Keratinocyte (primary cell): Measurements from ENCODE around the gene WDR6. TPM values are rescaled to one million over a fixed set of nuclear protein-coding genes. Genes with fewer than 3 reads are reported as not detected.

Source experiments
- DNase-seq: peaks from one replicate; pipeline ENCODE4 v3.0.0-alpha.2; 2011; ENCODE audit warnings: low read depth, missing footprints, low spot score
- FAIRE-seq: peaks from 2 replicates; lab custom pipeline; 2011; peaks lifted over from hg19 to GRCh38; lab: Jason Lieb, UNC
- H2AFZ ChIP-seq: 2 replicates; pipeline ENCODE4 v1.6.0; 2012; ENCODE audit warnings: low read length, control low read depth, inconsistent platforms; ENCODE audit not compliant: control insufficient read depth
- H3K27ac ChIP-seq: 2 replicates; pipeline ENCODE4 v1.5.1; 2011; ENCODE audit warnings: low read length; ENCODE audit not compliant: control insufficient read depth, insufficient read depth
- H3K27me3 ChIP-seq: 3 replicates; pipeline ENCODE4 v1.6.0; 2011; ENCODE audit warnings: low read length; ENCODE audit not compliant: control insufficient read depth, insufficient read depth; ENCODE audit errors: extremely low read depth
- H3K36me3 ChIP-seq, 2 experiments: 2 replicates in 1 of 2; 3 replicates in 1 of 2; pipeline ENCODE4 v1.5.1; 2011; ENCODE audit warnings: low read length in 2 of 2, mild to moderate bottlenecking in 1 of 2; ENCODE audit not compliant: control insufficient read depth in 2 of 2, insufficient read depth in 2 of 2; ENCODE audit errors: extremely low read depth in 1 of 2
- H3K4me1 ChIP-seq: 3 replicates; pipeline ENCODE4 v1.5.1; 2011; ENCODE audit warnings: low read length; ENCODE audit not compliant: control insufficient read depth, insufficient read depth; ENCODE audit errors: extremely low read depth
- H3K4me2 ChIP-seq: 3 replicates; pipeline ENCODE4 v1.6.0; 2011; ENCODE audit warnings: low read depth, low read length; ENCODE audit not compliant: control insufficient read depth, insufficient read depth; ENCODE audit errors: extremely low read depth
- H3K4me3 ChIP-seq, 3 experiments: fragments of 200-600 bp in 1 of 3; sonication (generic) in 1 of 3; 2 replicates in 2 of 3; 3 replicates in 1 of 3; pipeline ENCODE4 v1.5.1; 2011 to 2016; ENCODE audit warnings: low read length in 3 of 3, mild to moderate bottlenecking in 3 of 3, control low read depth in 2 of 3, inconsistent platforms in 1 of 3, low read depth in 1 of 3, mixed read lengths in 1 of 3, mixed run types in 1 of 3, moderate library complexity in 1 of 3; ENCODE audit not compliant: control insufficient read depth in 2 of 3, insufficient read depth in 2 of 3; ENCODE audit errors: extremely low read depth in 1 of 3
- H3K79me2 ChIP-seq: 2 replicates; pipeline ENCODE4 v1.6.0; 2012; ENCODE audit warnings: low read length; ENCODE audit not compliant: control insufficient read depth, insufficient read depth
- H3K9ac ChIP-seq: 3 replicates; pipeline ENCODE4 v1.6.0; 2011; ENCODE audit warnings: low read length; ENCODE audit not compliant: control insufficient read depth, insufficient read depth; ENCODE audit errors: extremely low read depth
- H3K9me1 ChIP-seq: 3 replicates; pipeline ENCODE4 v1.6.0; 2011; ENCODE audit warnings: low read length; ENCODE audit not compliant: control insufficient read depth, insufficient read depth; ENCODE audit errors: extremely low read depth
- H3K9me3 ChIP-seq: 2 replicates; pipeline ENCODE4 v1.5.1; 2012; ENCODE audit warnings: low read depth, low read length; ENCODE audit not compliant: control insufficient read depth
- H4K20me1 ChIP-seq: 3 replicates; pipeline ENCODE4 v1.6.0; 2011; ENCODE audit warnings: low read length; ENCODE audit not compliant: control insufficient read depth, insufficient read depth; ENCODE audit errors: extremely low read depth
- EZH2 ChIP-seq: IDR thresholded peaks from one replicate; pipeline ENCODE4 v1.6.1; 2012; ENCODE audit warnings: inconsistent platforms, mild to moderate bottlenecking, low read length, moderate library complexity
- dilution Hi-C: fragments of 300-500 bp; cut with MboI; formaldehyde crosslinking; loops from one replicate; pipeline ENCODE4 v1.7.0; 2020; ENCODE audit warnings: low sequenced_read_pairs; ENCODE audit not compliant: extremely low pct_ligation_motif_present
- polyA plus RNA-seq, 5 experiments: library from polyadenylated mRNA; depleted of rRNA in 3 of 5; stranded (reverse) in 3 of 5; stranded (forward) in 1 of 5; unstranded in 1 of 5; fragments of >200 nt; gene quantifications; 1 replicate in 1 of 5; 2 replicates in 3 of 5; 3 replicates in 1 of 5; pipeline versions ENCODE4 v1.2.1 to v1.2.3, GENCODE V29; 2011 to 2012; ENCODE audit warnings: missing spikeins in 2 of 5, low read depth in 1 of 5, low replicate concordance in 1 of 5
- TF ChIP-seq, protein P1 (sequence below), 3 experiments: IDR thresholded peaks in 1 of 3; conservative IDR thresholded peaks in 1 of 3; optimal IDR thresholded peaks in 1 of 3; 2 replicates in 2 of 3; 3 replicates in 1 of 3; pipeline versions ENCODE3 to v1.5.1; 2011; ENCODE audit warnings: low read length in 3 of 3, mild to moderate bottlenecking in 3 of 3, moderate library complexity in 2 of 3, control low read depth in 1 of 3, inconsistent platforms in 1 of 3; ENCODE audit not compliant: insufficient read depth in 2 of 3; ENCODE audit errors: extremely low read depth in 1 of 3

Gene WDR6
- polyA plus RNA-seq, 1 donor (not counting 4 experiments of a cell fraction or from before 2014, with no cell fraction given) = 61.5 TPM

GRCh38 chr3:48989126-48989795 is 17.9 kb upstream of the WDR6 start:
- Histone ChIP-seq H3K9me3 (no peaks in the 10 kb centered on the region), H3K4me1 (peaks cover 15% of the 10 kb centered on the region), H3K27ac (peak overlapping the region; percentile 47), H3K4me3 (peak overlapping the region; percentile 23 to 77 (median 73)), H2AFZ (peak overlapping the region; percentile 94), H3K9ac (peak overlapping the region; percentile 67), H3K79me2 (no peaks in the 10 kb centered on the region), H3K9me1 (no peaks in the 10 kb centered on the region), H3K4me2 (peak overlapping the region; percentile 93), H3K27me3 (no peaks in the 10 kb centered on the region), H4K20me1 (no peaks in the 10 kb centered on the region), H3K36me3 (peaks cover 7% of the 10 kb centered on the region in 2 experiments)
- no peak for FAIRE-seq
- dilution Hi-C loops = no loop called here
- no peak for DNase-seq
- no peak for TF ChIP-seq EZH2
- TF ChIP-seq, protein P1, sequence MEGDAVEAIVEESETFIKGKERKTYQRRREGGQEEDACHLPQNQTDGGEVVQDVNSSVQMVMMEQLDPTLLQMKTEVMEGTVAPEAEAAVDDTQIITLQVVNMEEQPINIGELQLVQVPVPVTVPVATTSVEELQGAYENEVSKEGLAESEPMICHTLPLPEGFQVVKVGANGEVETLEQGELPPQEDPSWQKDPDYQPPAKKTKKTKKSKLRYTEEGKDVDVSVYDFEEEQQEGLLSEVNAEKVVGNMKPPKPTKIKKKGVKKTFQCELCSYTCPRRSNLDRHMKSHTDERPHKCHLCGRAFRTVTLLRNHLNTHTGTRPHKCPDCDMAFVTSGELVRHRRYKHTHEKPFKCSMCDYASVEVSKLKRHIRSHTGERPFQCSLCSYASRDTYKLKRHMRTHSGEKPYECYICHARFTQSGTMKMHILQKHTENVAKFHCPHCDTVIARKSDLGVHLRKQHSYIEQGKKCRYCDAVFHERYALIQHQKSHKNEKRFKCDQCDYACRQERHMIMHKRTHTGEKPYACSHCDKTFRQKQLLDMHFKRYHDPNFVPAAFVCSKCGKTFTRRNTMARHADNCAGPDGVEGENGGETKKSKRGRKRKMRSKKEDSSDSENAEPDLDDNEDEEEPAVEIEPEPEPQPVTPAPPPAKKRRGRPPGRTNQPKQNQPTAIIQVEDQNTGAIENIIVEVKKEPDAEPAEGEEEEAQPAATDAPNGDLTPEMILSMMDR (optimal IDR thresholded peaks at IDR 0.05 in 1 of 3, IDR thresholded peaks at IDR 0.05 in 1 of 3, conservative IDR thresholded peaks at IDR 0.05 in 1 of 3; ENCODE audit: extremely low read depth in 1 of 3, insufficient read depth in 2 of 3, low read length in 3 of 3) = no peak

DNA sequence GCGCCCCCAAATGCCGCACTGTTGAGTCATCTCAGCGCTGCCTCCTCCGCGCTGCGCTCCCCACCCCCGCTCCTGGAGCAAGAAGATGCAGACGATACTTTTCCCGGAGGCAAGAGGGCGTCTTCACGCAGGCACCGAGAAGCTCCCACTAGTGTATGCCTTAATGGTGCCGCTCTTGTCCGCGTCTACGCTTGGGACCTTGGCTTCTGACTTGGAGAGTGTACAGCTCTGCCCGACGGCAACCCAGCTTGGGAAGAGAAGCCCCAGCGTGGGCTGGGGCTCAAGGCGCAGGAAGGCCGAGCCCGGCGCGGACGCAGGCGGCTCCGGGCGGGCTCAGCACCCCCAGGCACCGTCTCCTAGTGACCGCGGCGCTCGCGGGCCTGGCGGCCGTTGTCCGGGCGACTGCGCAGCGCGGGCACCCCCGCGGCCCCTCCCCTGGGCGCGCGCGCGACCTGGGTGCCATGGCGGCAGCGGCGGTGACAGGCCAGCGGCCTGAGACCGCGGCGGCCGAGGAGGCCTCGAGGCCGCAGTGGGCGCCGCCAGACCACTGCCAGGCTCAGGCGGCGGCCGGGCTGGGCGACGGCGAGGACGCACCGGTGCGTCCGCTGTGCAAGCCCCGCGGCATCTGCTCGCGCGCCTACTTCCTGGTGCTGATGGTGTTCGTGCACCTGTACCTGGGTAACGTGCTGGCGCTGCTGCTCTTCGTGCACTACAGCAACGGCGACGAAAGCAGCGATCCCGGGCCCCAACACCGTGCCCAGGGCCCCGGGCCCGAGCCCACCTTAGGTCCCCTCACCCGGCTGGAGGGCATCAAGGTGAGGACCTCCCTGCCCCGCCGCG is 17.2 kb upstream of the WDR6 start, which contains the start of gene P4HTM:
P4HTM (plus strand) TSS at position 446 of the 840 bp plus-strand sequence; CDS start at position 462, 16 bp downstream.
- Histone ChIP-seq H3K36me3 (peaks cover 2 to 3% of the 10 kb centered on the region in 2 experiments), H3K4me1 (peaks cover 15% of the 10 kb centered on the region), H3K9me1 (no peaks in the 10 kb centered on the region), H3K27me3 (no peaks in the 10 kb centered on the region), H3K27ac (peak within 1 kb of the TSS; percentile 47), H4K20me1 (no peaks in the 10 kb centered on the region), H3K79me2 (no peaks in the 10 kb centered on the region), H3K4me2 (peak within 1 kb of the TSS; percentile 93), H3K9me3 (no peaks in the 10 kb centered on the region), H2AFZ (peak within 1 kb of the TSS; percentile 94), H3K4me3 (peak within 1 kb of the TSS; percentile 30 to 77 (median 73)), H3K9ac (peak within 1 kb of the TSS; percentile 67)
- DNase-seq (peak; percentile 76), FAIRE-seq (peak; percentile 59)
- TF ChIP-seq EZH2 = no peak
- TF ChIP-seq, protein P1 (optimal IDR thresholded peaks at IDR 0.05 in 1 of 3, IDR thresholded peaks at IDR 0.05 in 1 of 3, conservative IDR thresholded peaks at IDR 0.05 in 1 of 3; ENCODE audit: extremely low read depth in 1 of 3, insufficient read depth in 2 of 3, low read length in 3 of 3) = peak; percentile 9 to 57 (median 26)
- dilution Hi-C loops = no loop called here
